Ramos (cell line): Measurements from ENCODE around the gene POLRMT.
"Not testable (repeated sequence)": the region's sequence is repeated elsewhere in the genome, so short reads cannot be mapped to it uniquely, and the experiment has no call there.

Experiments used
- in situ Hi-C: fragments of 300-500 bp; cut with MboI; formaldehyde crosslinking; loops from one replicate; pipeline ENCODE4 v1.14.3; 2022; ENCODE audit warnings: low sequenced_read_pairs; ENCODE audit not compliant: unreplicated experiment

POLRMT gene

GRCh38 chr19:632579-633067, 714 bp downstream of the POLRMT start:
- in situ Hi-C loops: no loop called here

GRCh38 chr19:629961-630714, 3.2 kb downstream of the POLRMT start:
- in situ Hi-C loops: no loop called here

- in situ Hi-C loops: not testable (repeated sequence)
Measured at GRCh38 chr19:629515-629914, 3.8 kb downstream of the POLRMT start.

- in situ Hi-C loops: no loop called here
Measured at GRCh38 chr19:628168-628567, 5.2 kb downstream of the POLRMT start.

DNA sequence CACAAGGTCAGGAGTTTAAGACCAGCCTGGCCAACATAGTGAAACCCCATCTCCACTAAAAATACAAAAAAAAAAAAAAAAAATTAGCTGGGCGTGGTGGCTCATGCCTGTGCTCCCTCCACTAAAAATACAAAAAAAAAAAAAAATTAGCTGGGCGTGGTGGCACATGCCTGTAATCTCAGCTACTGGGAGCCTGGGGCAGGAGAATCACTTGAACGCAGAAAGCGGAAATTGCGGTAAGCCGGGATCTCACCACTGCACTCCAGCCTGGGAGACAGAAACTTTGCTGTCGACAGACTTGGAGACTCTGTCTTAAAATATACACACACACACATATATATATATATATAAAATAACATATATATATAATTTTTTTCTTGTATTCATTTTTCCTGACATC, 6.8 kb downstream of the POLRMT start:
- in situ Hi-C loops: not testable (repeated sequence)

DNA sequence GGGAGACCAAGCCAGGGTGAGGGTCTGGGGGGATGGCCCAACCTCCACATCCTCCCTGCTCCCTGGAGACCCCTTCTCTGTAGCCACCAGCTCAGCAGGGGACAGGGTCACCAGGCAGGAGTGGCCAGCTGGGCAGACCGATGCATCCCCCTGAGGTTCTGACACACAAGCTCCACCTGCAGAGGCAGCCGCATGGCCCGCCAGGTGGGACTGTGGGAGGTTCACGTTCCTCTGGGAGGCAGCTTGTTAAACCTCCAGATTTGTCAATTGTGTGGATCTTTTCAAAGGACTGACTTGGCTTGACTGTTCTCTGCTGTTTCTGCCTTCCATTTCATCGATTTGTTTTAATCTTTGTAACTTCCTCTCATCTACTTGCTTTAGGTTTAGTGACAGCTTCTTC, 8.1 kb downstream of the POLRMT start:
- in situ Hi-C loops: no loop called here

DNA sequence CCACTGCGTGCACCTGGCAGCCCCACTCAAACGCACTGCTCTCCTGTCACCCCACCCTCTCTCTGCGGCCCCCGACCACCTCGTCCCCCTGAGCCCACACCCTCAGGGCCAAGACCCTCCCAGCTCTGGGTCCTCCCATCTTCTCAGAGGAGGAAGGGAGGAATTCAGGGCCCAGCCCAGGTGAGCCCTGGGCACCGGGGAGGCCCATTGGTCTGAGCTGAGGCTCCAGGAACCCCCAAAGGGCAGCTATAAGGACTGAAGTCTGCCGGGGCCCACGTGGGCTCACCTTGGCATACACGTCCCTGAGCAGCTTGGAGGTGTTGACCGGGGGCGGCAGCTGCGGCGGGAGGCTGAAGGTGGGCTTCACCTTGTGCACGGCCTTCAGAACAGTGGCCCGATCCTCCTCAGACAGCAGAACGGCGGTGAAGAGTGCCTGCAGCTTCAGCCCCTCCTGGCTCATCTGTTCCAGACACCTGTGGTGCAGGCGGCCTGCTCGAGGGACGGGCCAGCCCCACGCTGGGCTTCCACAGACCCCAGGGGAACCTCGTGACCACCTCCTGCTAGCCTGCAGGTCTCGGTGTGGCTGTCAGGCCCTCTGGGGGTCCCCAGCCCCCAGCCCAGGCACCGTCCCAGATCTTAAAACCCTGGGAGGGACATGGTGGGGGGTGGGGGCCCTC, 8.8 kb downstream of the POLRMT start:
- in situ Hi-C loops: no loop called here

GRCh38 chr19:623974-624373, 9.4 kb downstream of the POLRMT start:
- in situ Hi-C loops: no loop called here

DNA sequence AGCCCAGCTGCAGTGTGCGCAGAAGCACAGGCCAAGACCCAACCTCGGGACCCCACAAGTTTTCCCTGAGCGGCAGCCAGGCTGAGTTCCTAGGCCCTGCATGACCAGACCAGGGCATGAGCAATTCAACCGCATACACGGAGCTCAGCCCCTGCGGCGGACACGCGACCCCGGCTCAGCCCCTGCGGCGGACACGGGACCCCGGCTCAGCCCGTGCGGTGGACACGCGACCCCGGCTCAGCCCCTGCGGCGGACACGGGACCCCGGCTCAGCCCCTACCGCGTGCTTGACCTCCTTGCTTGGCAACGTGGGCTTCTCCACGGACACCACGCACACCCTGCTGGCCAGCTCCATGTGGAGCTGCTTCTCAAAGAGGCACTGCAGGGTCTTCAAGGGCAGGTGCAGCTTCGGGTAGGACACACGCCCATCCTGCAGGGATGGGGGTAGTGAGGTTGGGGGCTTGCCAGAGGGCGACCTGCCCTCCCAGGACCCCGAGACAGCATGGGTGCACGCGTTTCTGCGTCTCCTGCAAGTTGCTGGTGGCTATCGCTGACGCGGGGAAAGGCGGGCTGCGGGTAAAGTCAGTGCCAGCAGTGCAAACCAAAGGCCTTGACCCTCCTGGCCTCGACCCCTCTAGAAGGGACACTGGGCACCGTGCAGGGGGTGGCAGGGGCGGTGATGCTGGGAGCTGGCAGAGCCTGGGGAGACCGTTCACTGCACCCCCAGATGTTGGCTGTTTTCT, 10.0 kb downstream of the POLRMT start:
- in situ Hi-C loops: no loop called here

- in situ Hi-C loops: no loop called here
Measured at GRCh38 chr19:622666-623065, 10.7 kb downstream of the POLRMT start.

GRCh38 chr19:621819-622218, 11.5 kb downstream of the POLRMT start:
- in situ Hi-C loops: no loop called here

- in situ Hi-C loops: not testable (repeated sequence)
Measured at GRCh38 chr19:621191-621590, 12.1 kb downstream of the POLRMT start.

- in situ Hi-C loops: no loop called here
Measured at GRCh38 chr19:620166-620862, 13.0 kb downstream of the POLRMT start.

DNA sequence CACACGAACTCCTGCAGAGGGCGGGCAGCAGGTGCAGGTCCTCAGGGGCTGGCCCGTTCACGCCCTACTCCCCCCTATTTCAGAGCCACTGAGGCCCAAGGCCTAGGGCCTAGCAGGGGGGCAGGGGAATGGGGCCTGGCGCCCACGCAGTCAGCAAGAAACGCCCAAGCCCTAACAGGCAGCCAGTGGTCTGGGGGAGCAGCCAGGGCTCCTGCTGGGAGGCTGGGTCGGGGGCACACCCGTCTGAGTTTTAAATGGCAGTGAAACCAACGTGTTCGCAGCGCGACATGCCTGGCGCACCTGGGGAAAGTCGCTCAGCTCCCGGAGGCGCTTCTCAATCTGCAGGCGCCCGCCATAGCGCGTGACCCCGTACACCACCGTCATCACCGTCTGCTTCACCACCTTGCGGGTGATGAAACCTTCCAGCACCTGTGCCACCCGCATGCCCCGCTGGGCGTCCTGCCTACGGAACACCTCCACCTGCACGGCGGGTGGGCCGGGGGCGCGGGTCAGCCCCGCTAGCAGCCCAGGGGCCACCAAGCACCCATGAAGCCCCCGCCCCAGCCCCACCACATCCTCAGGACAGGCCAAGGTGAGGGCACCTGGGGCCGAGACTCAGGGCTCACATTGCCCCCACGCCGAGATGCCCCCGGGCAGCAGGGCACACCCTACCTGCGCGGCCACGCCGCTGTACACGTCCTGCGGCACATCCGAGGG, 13.9 kb downstream of the POLRMT start:
- in situ Hi-C loops: no loop called here

DNA sequence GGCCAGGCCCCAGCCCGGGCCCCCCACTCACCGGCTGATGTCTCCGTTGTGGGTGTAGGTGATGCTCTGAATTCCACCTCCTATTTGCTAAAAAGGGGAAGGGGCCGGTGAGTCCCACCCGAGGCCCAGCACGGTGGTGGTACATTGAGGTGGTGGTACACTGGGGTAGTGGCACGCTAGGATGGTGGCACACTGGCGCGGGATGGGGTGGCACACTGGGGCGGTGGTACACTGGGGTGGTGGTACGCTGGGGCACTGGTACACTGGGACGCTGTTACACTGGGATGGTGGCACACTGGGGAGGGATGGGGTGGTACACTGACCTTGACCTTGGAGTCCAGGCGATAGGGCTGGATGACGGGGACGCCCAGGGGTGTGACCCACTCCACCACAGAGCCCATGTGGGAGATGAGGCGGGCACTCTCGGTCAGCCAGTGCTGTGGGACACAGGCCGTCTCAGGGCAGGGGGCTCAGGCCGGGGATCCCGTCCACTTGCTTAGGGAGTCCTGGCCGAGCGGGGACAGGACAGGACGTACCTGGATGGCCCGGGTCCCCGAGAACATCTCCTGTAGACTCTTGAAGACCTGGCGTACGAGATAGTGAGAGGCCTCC, 14.6 kb downstream of the POLRMT start:
- in situ Hi-C loops: no loop called here

DNA sequence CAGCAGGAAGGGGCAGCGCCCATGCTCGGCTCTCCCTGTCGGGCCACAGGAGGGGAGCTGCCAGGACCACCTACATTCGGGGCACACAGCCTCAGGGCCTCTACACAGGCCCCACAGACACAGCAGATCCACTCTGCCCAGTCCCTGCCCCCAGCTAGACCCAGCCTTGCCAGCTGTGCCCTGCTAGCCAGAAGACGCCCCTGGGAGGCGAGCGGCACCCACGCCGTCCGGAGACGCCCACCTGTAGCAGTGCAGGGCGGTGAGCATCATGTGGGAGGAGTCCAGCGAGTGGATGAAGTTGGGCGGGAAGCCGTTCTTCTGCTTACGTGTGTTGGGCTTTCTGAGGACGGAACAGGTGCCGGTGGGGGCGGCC, 15.1 kb downstream of the POLRMT start:
- in situ Hi-C loops: no loop called here

DNA sequence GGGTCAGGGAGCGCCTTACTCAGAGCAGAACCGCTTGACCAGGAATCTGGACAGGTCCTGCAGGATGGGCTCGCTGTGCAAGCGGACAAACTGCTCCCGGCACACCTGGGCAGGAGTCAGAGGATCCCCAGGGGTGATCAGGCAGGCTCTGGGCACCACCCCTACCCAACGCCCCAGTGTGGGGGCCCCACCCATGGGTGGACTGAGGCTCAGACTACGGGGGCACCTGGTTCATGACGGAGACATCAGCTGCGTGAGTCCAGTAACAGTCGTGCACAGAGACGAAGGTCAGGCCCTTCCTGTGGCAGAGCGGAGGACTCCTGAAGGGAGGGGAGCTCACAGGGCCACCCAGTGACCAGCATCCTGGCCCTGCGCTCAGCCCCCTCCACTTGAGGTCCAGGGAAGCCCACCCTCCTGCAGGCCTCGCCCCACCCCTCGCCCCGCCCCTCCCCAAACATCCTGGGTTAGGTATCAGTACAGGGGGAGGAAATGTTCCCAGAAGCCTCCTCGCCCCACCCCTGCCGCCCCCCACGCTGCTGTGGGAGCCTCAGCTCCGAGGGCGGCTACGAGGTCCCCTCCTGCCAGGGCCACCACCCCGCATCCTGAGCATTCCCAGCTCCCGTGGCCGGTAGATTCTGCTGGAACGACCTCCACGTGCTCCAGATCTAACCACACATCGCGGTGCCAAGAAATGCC, 15.6 kb downstream of the POLRMT start:
- in situ Hi-C loops: no loop called here

DNA sequence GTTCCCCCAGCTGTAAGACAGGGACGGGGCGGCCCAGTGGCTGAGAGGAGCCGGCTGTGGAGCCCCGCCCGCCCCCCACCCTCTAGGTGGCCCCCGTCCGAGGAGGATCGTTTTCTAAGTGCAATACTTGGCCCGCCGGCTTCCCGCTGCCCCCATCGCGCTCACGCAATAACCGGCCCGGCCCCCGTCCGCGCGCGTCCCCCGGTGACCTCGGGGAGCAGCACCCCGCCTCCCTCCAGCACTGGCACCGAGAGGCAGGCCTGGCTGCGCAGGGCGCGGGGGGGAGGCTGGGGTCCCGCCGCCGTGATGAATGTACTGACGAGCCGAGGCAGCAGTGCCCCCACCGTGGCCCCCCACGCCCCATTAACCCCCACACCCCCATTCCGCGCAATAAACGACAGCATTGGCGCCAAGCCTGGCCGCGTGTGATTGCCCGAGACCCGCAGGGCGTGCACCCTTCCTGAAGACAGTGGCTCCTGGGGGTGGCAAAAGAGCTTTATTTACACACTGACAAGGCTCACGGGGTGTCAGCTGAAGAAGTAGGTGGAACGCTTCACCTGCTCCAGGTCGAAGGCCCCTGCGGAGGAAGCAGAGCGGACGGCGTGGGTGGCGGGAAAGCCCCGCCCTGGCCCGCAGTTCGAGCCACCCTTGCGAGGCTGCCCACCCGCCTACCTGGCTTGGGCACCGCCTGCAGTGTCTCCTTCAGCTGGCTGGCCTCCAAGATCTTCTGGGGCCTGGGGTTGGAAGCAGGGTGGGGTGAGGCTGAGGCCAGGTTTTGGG, 16.4 kb downstream of the POLRMT start:
- in situ Hi-C loops: no loop called here
